G401 (cell line): ENCODE data around the gene C1GALT1. TPM values are rescaled to one million over a fixed set of nuclear protein-coding genes. Genes with fewer than 3 reads are reported as not detected.

ENCODE experiments used
- DNase-seq: peaks from one replicate; pipeline ENCODE4 v3.0.0-alpha.2; 2015; ENCODE audit warnings: low spot score
- in situ Hi-C: cut with HindIII; loops from 2 replicates; pipeline ENCODE4 v1.10.0; 2016; ENCODE audit warnings: low sequenced_read_pairs, mixed read lengths
- total RNA-seq: library from RNA; depleted of rRNA; stranded (reverse); fragments of >200 nt; shearing (Covaris generic); gene quantifications from 2 replicates; pipeline ENCODE4 v1.2.3, GENCODE V29; 2014

Gene C1GALT1
- total RNA-seq, 1 experiment from 2014 or later: 53.7 TPM

DNA sequence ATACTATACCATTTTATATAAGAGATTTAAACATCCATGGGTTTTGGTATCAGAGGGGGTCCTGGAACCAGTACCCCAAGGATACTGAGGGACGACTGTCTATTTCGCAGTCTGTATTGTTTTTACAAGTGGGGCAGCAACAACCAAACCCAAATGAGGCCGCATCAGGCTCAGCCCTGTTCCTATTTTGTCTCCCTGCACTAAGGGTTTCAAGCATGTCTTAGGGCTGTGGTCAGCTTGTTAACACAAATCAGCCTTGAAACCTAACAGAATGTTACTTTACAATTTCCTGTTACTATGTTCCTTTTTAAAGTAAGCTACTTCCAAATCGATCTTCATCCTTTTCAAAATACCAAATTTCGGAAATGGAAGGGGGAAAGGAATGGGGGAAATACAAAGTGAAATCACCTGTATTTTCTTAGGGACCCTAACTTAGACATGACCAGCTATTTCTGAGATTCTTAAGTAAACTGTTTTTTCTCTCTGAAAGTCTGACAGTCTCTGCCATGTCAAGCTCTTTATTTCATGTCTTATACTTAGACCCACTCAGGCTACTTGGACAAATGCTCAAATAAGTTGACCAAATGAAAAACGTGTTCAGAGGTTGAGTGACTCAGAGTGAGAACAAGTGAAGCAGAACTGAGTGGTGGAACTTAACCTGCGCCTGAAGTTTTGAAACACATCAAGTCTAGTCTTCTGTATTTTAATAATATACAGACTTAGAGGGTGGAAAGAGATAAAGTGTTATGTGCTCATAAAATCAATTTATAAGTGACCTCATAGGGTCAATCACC lies 75.8 kb downstream of the C1GALT1 start:
- no peak for DNase-seq

DNA sequence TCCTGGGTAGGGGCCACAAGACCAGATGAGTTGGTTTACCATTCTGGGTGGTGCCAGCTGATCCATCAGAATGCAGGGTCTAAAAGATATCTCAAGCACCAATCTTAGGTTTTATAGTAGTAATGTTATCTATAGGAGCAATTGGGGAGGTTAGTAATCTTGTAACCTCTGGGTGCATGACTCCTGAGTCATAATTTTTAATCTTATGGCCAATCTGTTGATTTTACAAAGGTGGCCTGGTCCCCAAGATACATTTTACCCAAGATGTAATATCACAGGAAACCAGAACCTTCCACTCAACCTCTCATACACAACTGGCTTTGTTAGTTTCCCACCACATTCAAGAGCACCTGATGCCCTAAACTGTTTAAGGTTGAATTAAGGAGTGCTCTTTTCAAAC lies 79.5 kb downstream of the C1GALT1 start:
- in situ Hi-C loops: no loop called here
- no peak for DNase-seq

More for the DNA sequence above, 75.8 kb downstream of the C1GALT1 start:
- in situ Hi-C loops: no loop called here

DNA sequence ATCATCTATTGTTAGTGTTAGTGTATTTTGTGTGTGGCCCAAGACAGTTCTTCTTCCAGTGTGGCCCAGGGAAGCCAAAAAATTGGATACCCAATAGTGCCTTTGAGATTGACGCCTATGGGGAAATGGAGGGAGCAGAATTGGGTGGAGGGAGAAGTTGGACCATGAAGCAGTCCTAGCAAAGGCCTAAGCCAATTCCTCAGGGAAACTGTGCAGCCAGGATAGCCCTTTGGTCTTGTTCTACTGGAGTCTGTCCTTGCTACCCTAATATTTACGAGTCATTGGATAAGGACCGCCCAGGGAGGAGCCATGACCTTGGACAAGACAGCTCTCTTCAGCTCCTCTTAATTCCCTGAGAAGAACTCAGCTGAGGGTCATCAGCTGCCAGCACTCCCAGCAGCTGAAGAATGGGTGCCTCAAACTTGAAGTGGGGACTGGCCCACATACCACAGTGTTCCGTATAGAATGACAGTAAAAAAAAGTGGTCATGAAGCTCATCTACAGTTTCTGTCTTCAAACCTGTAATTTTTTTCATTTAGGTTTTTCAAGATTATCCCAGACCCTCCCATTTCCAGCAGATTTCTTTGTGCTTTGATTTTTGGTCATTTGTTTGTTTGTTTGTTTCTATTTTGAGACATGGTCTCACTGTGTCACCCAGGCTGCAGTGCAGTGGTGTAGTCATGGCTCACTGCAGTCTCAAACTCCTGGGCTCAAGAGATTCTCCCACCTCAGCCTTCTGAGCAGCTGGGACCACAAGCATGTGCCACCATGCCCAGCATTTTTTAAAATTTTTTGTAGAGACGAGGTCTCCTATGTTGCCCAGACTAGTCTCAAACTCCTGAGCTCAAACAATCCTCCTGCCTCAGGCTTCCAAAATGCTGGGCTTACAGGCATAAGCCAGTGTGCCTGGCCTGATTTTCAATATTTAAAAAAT lies 81.2 kb downstream of the C1GALT1 start:
- in situ Hi-C loops: no loop called here
- DNase-seq: no peak

DNA sequence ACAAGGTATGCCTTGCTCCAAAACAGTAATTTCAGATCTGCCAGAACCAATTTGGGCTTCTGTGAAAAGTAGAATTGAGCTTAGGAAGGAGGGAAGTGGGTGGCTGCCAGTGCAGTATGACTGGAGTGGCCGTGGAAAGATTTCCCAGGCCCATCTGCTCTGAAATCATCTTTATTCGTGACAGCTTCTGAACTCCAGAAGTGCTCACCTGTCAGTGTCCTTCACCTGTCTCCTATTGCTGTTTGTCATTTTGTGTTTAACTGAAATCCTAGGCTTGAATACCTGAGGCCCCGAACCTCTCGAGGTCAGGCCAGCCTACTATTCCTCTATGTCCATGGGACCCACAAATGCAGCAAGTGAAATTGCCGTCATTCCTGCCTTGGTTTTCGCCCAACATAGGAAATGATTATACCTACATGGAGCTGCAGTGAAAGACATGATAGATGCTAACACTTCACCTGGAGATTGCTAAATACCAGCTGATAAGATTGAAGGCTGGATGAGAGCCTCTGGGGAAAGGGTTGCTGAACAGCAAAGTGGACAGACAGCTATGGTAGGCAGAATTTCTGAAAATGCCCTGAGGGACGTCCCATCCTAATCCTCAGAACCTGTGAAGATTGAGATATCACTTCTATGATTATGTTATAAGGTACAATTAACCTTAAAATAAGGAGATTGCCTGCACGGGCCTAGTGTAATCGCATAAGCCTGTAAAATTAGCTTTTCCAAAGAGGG lies 82.1 kb downstream of the C1GALT1 start:
- no peak for DNase-seq
- in situ Hi-C loops: no loop called here

DNA sequence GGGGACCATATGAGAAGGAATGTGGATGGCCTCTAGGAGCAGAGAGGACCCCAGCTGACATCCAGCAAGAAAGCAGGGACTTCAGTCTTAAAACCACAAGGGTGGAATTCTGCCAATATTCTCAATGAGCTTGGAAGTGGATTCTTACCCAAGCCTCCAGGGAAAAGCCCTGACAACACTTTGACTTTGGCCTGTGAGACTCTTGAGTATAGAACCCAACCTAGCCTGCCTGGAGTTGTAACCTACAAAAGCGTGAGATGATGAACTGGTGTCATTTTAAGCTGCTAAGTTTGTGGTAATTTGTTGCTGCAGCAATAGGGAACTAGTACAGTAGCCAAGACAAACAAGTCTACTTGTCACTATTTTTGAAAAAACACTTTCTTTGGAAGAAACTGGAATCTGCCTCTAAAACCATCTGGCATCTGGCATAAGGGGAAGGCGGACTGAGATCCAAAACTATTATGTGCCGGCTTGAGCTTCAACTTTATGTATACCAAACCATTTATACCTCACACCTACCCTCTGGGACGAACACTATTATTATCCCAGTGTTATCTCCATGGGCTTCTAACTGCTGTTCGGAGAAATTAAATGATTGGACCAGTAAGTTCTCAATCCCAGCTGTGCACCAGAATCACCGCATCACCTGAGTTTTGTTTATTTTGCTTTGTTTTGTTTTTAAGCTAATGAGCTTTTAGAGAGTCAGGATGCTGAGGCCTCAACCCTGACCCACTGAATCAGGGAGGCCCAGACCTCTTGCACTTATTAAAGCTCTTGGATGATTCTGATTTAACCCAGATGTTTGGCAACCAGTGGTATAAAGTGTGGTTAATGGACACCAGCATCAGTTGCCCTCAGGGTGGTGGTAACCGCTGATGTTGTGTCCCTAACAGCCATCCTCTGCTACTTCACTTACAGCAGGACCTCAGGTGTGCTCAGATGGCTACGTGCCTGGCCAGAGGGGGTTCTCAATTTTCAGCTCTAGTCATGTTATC lies 83.0 kb downstream of the C1GALT1 start:
- DNase-seq: no peak
- in situ Hi-C loops: no loop called here

DNA sequence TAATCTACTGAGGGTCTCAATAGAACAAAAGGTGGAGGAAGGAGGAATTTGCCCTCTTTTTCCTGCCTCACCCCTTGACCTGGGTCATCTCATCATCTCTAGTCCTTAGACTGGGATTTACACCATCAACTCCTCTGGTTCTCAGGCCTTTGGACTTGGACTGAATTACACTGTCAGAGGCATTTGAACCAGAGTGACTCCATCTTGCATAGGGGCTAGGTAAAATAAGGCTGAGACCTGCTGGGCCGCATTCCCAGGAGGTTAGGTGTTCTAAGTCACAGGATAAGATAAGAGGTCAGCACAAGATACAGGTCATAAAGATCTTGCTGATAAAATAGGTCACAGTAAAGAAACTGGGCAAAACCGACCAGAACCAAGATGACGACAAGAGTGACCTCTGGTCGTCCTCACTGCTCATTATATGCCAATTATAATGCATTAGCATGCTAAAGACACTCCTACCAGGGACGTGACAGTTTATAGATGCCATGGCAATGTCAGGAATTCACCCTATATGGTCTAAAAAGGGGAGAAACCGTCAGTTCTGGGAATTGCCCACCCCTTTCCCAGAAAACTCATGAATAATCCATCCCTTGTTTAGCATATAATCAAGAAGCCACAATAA lies 84.0 kb downstream of the C1GALT1 start:
- in situ Hi-C loops: no loop called here
- DNase-seq: no peak

DNA sequence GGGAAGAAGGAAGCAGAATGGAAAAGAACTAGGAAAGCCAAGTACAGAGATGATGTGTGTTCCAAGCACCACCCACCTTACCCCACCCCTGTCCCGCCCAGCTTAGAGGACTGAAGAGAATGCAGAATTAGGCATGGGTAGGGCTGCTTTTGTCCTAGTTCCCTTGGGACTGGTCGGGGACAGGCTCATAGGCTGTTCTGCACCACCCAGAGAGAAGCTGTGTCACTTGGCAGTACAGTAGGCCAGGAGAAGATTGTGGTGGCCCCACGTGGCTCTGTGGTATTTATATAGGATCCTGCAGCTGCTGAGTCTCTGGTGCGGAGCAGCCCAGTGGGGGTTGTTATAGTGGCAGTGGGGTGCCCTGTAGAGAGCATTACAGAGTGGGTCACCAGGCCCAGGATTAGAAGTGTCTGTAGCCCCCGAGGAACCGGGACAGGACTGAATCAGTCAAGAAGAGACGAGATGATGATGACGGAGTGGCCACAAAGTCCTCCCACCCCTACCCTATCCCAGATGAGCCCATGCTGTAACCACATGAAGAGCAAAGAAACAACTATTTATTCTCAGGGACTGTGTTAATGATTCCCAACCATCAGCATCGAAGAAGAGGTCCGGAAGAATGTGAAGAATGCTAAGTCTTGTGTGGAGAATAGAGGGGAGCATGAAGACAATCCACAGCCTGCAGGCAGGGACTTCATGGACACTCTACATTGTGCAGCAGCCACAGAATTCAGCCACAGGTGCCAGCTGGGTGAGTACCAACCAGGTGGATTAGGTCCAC lies 88.9 kb downstream of the C1GALT1 start:
- in situ Hi-C loops: no loop called here
- DNase-seq: no peak

DNA sequence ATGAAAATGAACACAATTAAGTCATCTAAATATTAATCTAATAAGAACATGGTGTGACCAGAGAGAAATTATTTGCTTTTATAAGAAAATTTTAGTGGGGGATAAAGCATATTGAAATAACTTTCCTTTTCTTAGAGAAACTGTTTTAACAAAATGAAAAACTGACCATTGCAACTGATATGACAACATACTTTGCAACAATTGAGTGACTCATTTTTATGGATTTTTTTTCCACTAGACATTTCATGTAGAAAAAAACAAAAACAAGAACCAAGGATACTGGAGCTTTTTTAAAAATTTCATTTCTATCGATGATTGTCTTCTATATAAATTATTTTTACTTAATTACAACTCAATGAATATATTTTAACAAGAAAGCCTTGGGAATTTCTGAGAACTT lies 90.0 kb downstream of the C1GALT1 start:
- in situ Hi-C loops: no loop called here
- no peak for DNase-seq

DNA sequence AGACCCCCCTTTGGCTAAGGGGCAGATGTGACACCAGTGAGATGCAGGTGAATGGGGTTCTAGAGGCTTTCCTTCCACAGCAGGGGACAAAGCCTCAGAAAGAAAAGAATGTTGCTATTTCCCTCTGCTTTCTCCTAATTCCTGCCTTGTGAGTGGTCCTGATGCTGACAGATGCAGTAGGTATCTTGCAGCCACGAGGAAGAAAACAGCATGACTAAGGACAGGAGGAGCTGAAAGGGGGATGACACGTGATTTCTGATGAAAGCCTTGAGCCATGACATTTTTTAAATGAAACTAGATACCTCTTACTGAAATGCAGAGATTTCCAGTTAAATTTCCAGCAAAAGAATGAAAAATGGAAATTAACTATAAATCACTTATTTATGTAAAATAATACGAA lies 92.4 kb downstream of the C1GALT1 start:
- DNase-seq: no peak
- in situ Hi-C loops: no loop called here

DNA sequence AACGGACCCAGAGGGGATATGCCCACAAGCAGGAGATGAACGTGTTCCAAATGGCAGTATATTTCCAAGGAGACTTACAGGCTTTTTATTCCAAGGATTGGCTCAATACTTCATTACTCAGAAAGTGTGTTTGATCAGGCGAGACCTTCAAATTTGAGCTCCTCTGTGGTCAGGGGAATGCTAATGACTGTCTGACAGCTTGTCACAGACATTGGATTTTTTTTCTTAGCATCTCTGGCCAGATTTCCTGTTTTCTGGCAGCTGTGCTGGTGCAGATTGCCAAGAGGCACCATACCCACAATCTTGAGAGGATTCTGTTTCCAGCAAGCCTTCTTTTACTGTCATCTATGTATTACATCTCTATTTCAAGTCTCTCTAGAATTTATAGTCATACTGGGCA lies 93.8 kb downstream of the C1GALT1 start:
- in situ Hi-C loops: no loop called here
- no peak for DNase-seq

DNA sequence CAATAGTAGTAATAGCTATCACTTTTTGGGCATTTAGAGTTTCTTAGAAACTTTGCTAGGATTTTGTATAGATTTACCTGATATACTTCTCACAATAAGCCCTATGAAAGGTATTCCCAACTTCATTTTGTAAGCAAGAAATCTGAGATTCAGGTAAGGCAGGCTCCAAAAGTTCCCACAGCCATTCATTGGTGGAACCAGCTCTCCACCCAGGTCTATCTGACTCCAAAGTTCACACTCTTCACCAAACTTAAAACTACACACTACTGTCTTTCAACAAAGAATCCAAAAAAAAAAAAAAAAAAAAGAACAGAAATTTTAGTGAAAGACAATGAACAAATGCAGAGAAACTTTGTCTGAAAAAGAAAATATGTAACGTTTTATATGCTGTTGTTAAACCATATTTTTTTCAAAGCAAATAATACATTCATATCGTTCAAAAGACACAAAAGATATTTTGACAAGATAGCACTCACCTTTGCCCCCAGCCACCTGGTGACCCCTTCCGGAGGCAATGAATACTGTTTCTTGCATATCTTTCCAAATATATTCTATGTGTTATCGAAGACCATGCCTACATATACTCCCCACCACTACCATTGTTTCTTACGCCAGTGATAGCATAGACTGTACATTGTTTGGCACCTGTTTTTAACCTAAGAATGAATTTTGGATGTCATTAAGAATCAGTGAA lies 108.2 kb downstream of the C1GALT1 start:
- DNase-seq: no peak
- in situ Hi-C loops: no loop called here

DNA sequence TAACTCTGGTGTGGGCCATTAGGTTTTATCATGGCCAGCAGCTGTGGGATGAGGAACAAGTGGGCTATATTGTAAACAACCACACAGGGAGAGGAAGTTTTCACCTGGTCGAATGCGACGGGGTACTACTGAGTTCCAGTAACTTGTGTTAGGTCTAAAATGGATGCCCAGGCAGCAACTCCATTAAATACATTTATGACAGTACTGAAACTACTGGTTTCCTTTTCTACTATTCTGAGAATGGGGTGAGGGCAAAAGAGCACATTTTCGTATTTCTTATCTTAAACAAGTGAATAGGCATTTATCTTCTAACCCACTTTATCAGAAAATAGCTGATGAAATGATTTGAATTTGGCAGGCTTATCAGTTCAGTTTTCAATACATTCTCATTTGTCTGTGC lies 109.7 kb downstream of the C1GALT1 start:
- DNase-seq: no peak
- in situ Hi-C loops: no loop called here

DNA sequence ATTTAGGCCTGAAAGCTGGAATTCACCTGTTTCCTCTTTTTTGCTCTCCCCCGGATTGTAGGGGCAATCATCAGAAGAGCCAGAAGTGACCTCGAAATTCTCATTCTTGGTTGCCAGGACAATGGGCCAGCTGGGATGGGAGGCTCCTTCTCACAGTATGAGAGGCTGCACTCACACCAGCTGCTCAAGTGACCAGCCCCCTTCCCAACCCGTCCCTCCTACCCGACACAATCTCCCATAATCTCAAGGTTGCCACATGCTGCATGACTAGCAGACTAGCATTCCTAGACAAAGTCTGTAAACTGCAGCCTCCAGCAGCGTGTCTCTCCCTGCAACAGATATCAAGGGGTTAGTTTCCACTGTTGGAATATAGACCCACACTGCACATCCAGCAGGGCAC lies 110.3 kb downstream of the C1GALT1 start:
- DNase-seq: no peak
- in situ Hi-C loops: no loop called here

DNA sequence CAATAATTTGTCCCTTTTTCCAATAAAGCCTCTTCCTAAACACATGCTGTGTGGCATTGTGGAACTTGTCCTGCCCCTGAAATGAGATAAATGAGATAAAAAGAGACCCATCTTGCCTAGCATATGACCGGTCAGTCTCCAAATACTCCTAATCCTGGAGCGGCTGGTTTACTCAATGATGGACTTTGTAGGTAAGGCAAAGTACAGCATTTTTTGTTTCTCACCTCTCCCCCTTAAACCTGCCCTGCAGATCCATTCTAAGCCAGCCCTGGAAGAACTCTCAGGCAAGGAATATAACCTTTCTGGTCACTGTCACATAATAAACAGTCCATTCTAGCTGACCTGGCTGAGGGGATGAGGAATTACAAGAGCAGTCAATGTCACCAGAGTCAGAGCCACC lies 110.7 kb downstream of the C1GALT1 start:
- no peak for DNase-seq
- in situ Hi-C loops: no loop called here

DNA sequence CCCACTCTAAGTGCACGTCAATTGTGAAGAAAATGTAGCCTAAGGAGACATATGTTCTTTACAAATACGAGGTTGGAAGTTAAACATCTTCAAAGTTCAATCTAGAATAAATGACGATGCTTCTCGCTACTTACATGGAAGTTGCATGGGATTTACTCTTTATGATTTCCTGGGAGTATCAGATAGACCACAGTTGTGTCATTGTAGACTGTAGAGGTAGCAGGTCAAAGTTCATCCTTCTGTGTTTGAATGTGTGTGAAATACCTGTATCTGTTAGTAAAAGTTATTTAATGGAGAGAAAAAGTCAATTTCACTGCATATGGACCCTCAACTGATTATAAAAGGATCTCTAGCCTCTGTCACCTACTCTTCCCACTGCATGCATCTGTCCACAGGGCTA lies 112.6 kb downstream of the C1GALT1 start:
- in situ Hi-C loops: no loop called here
- no peak for DNase-seq
